Trophoblast cell (in vitro differentiated cells and primary cell): ENCODE data around the gene BICD2.
A peak's percentile ranks its signal among the peaks of the same experiment; 100 is the strongest.
"Not testable (repeated sequence)": the region's sequence is repeated elsewhere in the genome, so short reads cannot be mapped to it uniquely, and the experiment has no call there.

Experiments used
- DNase-seq, 2 donors: peaks; one replicate each; pipeline ENCODE4 v3.0.0-alpha.2; 2016
- H2AFZ ChIP-seq: 2 replicates; pipeline ENCODE4 v1.6.1; 2013; ENCODE audit warnings: low read length, moderate library complexity, mild to moderate bottlenecking; ENCODE audit not compliant: insufficient read depth, poor library complexity
- H2AK5ac ChIP-seq: 2 replicates; pipeline ENCODE4 v1.6.1; 2013; ENCODE audit warnings: mild to moderate bottlenecking, low read length
- H2BK120ac ChIP-seq: 2 replicates; pipeline ENCODE4 v1.6.1; 2013; ENCODE audit warnings: low read length, mild to moderate bottlenecking, moderate library complexity; ENCODE audit not compliant: insufficient read depth, poor library complexity
- H2BK12ac ChIP-seq: 2 replicates; pipeline ENCODE4 v1.6.1; 2013; ENCODE audit warnings: mild to moderate bottlenecking, low read length, moderate library complexity
- H2BK5ac ChIP-seq: 2 replicates; pipeline ENCODE4 v1.6.1; 2013; ENCODE audit warnings: low read length, low read depth, moderate library complexity, mild to moderate bottlenecking; ENCODE audit not compliant: poor library complexity
- H3K14ac ChIP-seq: 2 replicates; pipeline ENCODE4 v1.6.1; 2013; ENCODE audit warnings: mild to moderate bottlenecking, low read length
- H3K18ac ChIP-seq: 2 replicates; pipeline ENCODE4 v1.6.1; 2013; ENCODE audit warnings: mild to moderate bottlenecking, low read length
- H3K23ac ChIP-seq: 2 replicates; pipeline ENCODE4 v1.6.1; 2013; ENCODE audit warnings: low read length
- H3K27ac ChIP-seq: 2 replicates; pipeline ENCODE4 v1.5.1; 2013; ENCODE audit warnings: low read depth, mild to moderate bottlenecking, inconsistent platforms, low read length, moderate library complexity
- H3K27me3 ChIP-seq: 2 replicates; pipeline ENCODE4 v1.6.1; 2013; ENCODE audit warnings: inconsistent platforms, mild to moderate bottlenecking, low read length, moderate library complexity; ENCODE audit not compliant: insufficient read depth
- H3K36me3 ChIP-seq, 2 experiments: 1 replicate in 1 of 2; 2 replicates in 1 of 2; pipeline ENCODE4 v1.6.1; 2013; ENCODE audit warnings: low read length in 2 of 2, mild to moderate bottlenecking in 2 of 2, moderate library complexity in 1 of 2; ENCODE audit not compliant: insufficient read depth in 2 of 2, control insufficient read depth in 1 of 2
- H3K4ac ChIP-seq: 2 replicates; pipeline ENCODE4 v1.6.1; 2013; ENCODE audit warnings: low read depth, mild to moderate bottlenecking, low read length, moderate library complexity
- H3K4me1 ChIP-seq, 2 experiments: 1 replicate in 1 of 2; 2 replicates in 1 of 2; pipeline ENCODE4 v1.6.1; 2013; ENCODE audit warnings: low read length in 2 of 2, mild to moderate bottlenecking in 2 of 2, moderate library complexity in 1 of 2; ENCODE audit not compliant: insufficient read depth in 2 of 2, control insufficient read depth in 1 of 2
- H3K4me2 ChIP-seq: 2 replicates; pipeline ENCODE4 v1.6.1; 2013; ENCODE audit warnings: inconsistent platforms, mild to moderate bottlenecking, low read length, moderate library complexity
- H3K4me3 ChIP-seq: 2 replicates; pipeline ENCODE4 v1.5.1; 2013; ENCODE audit warnings: mild to moderate bottlenecking, low read depth, low read length, inconsistent platforms
- H3K79me1 ChIP-seq: one replicate; pipeline ENCODE4 v1.6.1; 2013; ENCODE audit warnings: low read length
- H3K79me2 ChIP-seq: 2 replicates; pipeline ENCODE4 v1.6.1; 2013; ENCODE audit warnings: low read length, mild to moderate bottlenecking; ENCODE audit not compliant: control insufficient read depth, insufficient read depth, poor library complexity
- H3K9ac ChIP-seq: 2 replicates; pipeline ENCODE4 v1.6.1; 2013; ENCODE audit warnings: mild to moderate bottlenecking, low read length
- H3K9me3 ChIP-seq: 2 replicates; pipeline ENCODE4 v1.6.1; 2013; ENCODE audit warnings: low read depth, mild to moderate bottlenecking, control low read depth, inconsistent platforms, low read length; ENCODE audit not compliant: insufficient read depth
- H4K12ac ChIP-seq: 2 replicates; pipeline ENCODE4 v1.6.1; 2013; ENCODE audit warnings: low read depth, mild to moderate bottlenecking, low read length, moderate library complexity
- H4K8ac ChIP-seq: 2 replicates; pipeline ENCODE4 v1.6.1; 2013; ENCODE audit warnings: low read depth, mild to moderate bottlenecking, low read length, moderate library complexity
- H4K91ac ChIP-seq: one replicate; pipeline ENCODE4 v1.6.1; 2013; ENCODE audit warnings: low read depth, mild to moderate bottlenecking, low read length, moderate library complexity
- WGBS: extraction: QIAGEN DNeasy Blood & Tissue Kit; methylation state at CpG from one replicate; pipeline ENCODE4 v1.1.7; 2013; ENCODE audit warnings: missing lambda C conversion rate; ENCODE audit not compliant: insufficient read length, insufficient coverage; ENCODE audit errors: extremely low coverage; 5-methylcytosine and 5-hydroxymethylcytosine counted together

BICD2 gene

DNA sequence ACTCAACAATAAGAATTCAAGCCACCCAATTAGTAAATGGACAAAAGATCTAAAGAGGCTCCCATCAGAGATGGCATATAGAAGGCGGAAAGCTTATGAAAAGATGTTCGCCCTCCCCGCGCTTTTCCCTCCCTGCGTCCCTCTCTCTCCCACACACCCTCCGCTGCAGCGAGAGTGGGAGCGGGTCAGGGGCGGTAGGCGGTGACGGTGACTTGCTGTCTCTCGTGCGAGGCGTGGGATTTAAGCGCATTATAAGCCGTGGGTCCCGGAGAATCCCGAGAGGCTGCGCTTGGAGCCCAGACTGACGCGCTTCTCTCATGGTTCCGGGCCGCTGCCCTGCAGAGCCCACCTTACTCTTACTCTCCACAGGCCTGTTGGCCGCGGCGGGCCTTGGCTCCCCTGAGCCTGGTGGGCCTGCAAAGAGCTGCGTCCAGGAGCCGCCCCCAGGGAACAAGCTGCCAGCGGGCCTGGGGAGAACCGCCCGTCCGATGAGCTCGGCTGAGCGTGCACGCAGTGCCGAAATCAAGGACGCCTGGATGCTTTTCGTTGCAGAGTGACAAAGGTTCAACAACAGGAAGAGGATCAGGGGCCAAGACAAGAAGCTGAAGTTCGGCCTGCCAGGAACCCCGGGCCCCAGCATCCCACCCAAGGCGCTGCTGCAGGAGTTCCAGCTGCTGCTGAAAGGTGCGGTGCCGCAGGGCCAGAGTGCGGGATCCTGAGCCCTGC is 42.6 kb upstream of the BICD2 start:
- no peak overlapping the region for H2AK5ac ChIP-seq
- no peaks in the 10 kb centered on the region for H3K36me3 ChIP-seq
- no CpG with 5 or more reads among the region's 44 CpGs for WGBS
- H4K12ac ChIP-seq = no peak overlapping the region
- no peak overlapping the region for H3K9ac ChIP-seq
- no peak overlapping the region for H2BK12ac ChIP-seq
- H2AFZ ChIP-seq = no peak overlapping the region
- H3K27me3 ChIP-seq = peaks cover 33% of the 10 kb centered on the region
- no peak overlapping the region for H3K23ac ChIP-seq
- no peak overlapping the region for H2BK5ac ChIP-seq
- peaks cover 9% of the 10 kb centered on the region for H3K9me3 ChIP-seq
- H4K8ac ChIP-seq = no peak overlapping the region
- no peak overlapping the region for H4K91ac ChIP-seq
- no peak for DNase-seq
- no peak overlapping the region for H3K4me2 ChIP-seq
- peaks cover 6 to 15% of the 10 kb centered on the region in 2 experiments for H3K4me1 ChIP-seq
- no peak overlapping the region for H2BK120ac ChIP-seq
- no peak overlapping the region for H3K18ac ChIP-seq
- peak overlapping the region; percentile 50 for H3K4me3 ChIP-seq
- no peaks in the 10 kb centered on the region for H3K79me1 ChIP-seq
- no peak overlapping the region for H3K4ac ChIP-seq
- H3K79me2 ChIP-seq = no peaks in the 10 kb centered on the region
- no peak overlapping the region for H3K27ac ChIP-seq
- no peak overlapping the region for H3K14ac ChIP-seq

DNA sequence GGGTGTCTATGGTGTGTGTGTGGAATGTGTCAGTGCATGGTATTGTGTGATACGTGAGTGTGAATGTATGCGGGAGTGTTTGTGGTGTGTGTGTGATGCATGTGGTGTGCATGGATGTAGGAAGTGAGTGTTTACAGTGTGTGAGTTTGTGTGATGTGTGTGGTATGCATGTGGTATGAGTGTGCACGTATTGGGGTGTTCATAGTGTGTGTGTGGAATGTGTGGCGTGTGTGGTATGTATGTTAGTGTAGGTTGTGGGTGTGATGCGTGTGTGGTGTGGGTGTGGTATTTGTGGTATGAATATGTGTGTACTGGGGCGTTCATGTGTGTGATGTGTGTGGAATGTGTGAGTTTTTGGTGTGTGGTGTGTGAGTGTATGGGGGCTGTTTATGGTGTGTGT is 40.1 kb upstream of the BICD2 start:
- H3K4me3 ChIP-seq = peak overlapping the region; percentile 20
- no peak overlapping the region for H2BK12ac ChIP-seq
- H3K79me2 ChIP-seq = peaks cover 2% of the 10 kb centered on the region
- no peak overlapping the region for H3K4ac ChIP-seq
- H3K4me2 ChIP-seq = no peak overlapping the region
- peaks cover 3% of the 10 kb centered on the region for H3K79me1 ChIP-seq
- H2BK5ac ChIP-seq = no peak overlapping the region
- no peak for DNase-seq
- no peak overlapping the region for H4K12ac ChIP-seq
- H2AK5ac ChIP-seq = no peak overlapping the region
- WGBS = 100% methylated on average over 5 of the region's 6 CpGs
- H3K14ac ChIP-seq = no peak overlapping the region
- no peak overlapping the region for H3K18ac ChIP-seq
- peaks cover 6 to 14% of the 10 kb centered on the region in 2 experiments for H3K4me1 ChIP-seq
- peaks cover 29% of the 10 kb centered on the region for H3K27me3 ChIP-seq
- H3K9me3 ChIP-seq = peaks cover 9% of the 10 kb centered on the region
- H3K36me3 ChIP-seq = no peaks in the 10 kb centered on the region
- H4K8ac ChIP-seq = no peak overlapping the region
- H4K91ac ChIP-seq = no peak overlapping the region
- no peak overlapping the region for H2BK120ac ChIP-seq
- peak overlapping the region; percentile 50 for H3K23ac ChIP-seq
- no peak overlapping the region for H3K27ac ChIP-seq
- no peak overlapping the region for H3K9ac ChIP-seq
- H2AFZ ChIP-seq = no peak overlapping the region

DNA sequence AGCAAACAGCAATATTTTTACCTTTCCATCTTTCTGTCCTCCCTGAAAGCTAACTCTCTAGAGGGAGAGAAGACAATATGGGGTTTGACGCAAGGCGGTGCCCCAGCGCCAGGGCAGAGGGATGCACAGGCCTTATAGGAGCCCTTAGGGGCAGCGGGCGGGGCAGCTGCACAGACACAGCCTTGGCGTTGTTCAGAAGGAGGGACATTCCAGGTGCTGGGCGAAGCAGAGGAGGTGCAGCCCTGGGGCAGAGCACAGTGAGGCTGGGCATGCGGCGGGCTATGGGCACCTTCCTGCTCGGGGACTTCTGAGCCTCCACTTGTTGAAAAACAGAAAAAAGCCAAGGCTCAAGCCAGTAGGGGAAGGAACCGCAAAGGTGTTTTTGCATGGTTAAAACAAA is 33.7 kb upstream of the BICD2 start:
- no CpG with 5 or more reads among the region's 11 CpGs for WGBS
- Histone ChIP-seq H3K14ac (no peak overlapping the region), H3K4ac (no peak overlapping the region), H3K23ac (no peak overlapping the region), H3K18ac (no peak overlapping the region), H3K9me3 (no peaks in the 10 kb centered on the region), H3K9ac (no peak overlapping the region), H2BK120ac (no peak overlapping the region), H3K4me3 (no peak overlapping the region), H3K27me3 (no peaks in the 10 kb centered on the region), H2BK12ac (no peak overlapping the region), H3K79me1 (peaks cover 3% of the 10 kb centered on the region), H2AK5ac (no peak overlapping the region), H4K12ac (no peak overlapping the region), H3K36me3 (no peaks in the 10 kb centered on the region), H2AFZ (no peak overlapping the region), H3K4me1 (no peaks in the 10 kb centered on the region), H2BK5ac (no peak overlapping the region), H3K27ac (no peak overlapping the region), H3K79me2 (peaks cover 2% of the 10 kb centered on the region), H3K4me2 (no peak overlapping the region), H4K91ac (no peak overlapping the region), H4K8ac (no peak overlapping the region)
- DNase-seq = no peak

DNA sequence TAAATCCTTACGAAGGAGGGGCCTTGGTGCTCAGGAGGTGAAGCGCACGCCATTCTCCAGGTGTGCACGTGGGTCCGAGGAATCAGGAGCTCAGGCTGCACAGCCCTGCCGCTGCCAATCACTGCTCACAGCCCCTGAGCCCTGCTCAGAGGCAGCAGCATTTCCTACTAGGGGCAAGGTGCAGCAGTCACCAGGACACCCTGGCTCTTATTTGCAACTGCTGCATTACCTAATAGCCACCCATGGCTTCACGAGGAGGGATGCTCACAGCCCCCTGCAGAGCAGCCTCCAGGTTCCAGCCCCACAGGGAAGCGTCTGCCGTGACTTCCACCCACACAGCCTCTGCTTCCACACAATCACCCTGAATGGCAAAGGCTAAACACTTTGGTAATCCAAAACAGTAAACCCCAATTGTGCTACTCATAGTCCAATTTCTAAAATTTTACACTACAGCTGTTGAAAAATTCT is 31.7 kb upstream of the BICD2 start:
- H3K79me1 ChIP-seq, H3K4me1 ChIP-seq, H3K27ac ChIP-seq, H3K4ac ChIP-seq, H3K18ac ChIP-seq, H2BK5ac ChIP-seq, DNase-seq, H3K79me2 ChIP-seq, H3K23ac ChIP-seq, H3K9ac ChIP-seq, H3K4me2 ChIP-seq, H3K36me3 ChIP-seq, H2AK5ac ChIP-seq, H2BK120ac ChIP-seq, H2AFZ ChIP-seq, H3K4me3 ChIP-seq, H3K9me3 ChIP-seq, H3K27me3 ChIP-seq, H3K14ac ChIP-seq, H4K12ac ChIP-seq, H4K8ac ChIP-seq, H2BK12ac ChIP-seq, H4K91ac ChIP-seq: not testable (repeated sequence)
- no CpG with 5 or more reads among the region's 9 CpGs for WGBS
